GM10266 (cell line): ENCODE data around the gene BPIFB6.

Source experiments
- DNase-seq: peaks from one replicate; pipeline ENCODE4 v3.0.0; 2012; ENCODE audit errors: extremely low spot score
- TF ChIP-seq, protein P1 (sequence below): IDR thresholded peaks from 2 replicates; pipeline ENCODE4 v1.5.1; 2012; ENCODE audit warnings: mild to moderate bottlenecking, low read depth; ENCODE audit not compliant: control insufficient read depth, insufficient read depth; ENCODE audit errors: missing control alignments

Gene BPIFB6

DNA sequence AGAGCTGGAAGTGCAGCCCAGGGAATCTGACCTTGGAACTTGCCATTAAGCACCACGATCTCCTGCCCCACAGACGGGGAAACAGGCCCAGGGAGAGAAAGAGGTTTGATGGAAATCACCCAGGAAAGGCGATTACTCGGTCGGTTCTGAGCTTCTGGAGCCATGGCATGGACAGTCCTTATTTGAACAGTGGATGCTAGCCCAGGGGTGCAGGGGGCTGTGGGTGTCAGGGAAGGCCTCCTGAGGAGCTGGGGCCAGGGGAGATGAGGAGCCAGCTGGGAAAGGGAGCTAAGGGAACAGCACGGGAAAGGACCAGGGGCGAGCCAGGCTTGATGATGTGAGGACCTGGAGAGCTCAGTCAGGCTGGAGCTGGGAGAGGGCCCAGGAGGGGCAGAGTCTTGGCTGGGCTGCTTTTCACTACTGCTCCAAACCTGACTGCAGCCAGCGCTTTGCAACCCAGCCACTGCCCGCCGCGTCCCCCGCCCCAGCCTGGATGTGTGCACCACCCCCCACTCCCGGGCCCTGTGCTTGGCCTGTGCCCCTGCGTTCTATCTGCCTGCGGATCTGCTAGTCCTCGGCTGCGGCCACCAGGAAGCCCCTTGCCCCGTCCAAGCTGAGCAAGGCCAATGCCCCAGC, 45.0 kb upstream of the BPIFB6 start:
- TF ChIP-seq, protein P1, sequence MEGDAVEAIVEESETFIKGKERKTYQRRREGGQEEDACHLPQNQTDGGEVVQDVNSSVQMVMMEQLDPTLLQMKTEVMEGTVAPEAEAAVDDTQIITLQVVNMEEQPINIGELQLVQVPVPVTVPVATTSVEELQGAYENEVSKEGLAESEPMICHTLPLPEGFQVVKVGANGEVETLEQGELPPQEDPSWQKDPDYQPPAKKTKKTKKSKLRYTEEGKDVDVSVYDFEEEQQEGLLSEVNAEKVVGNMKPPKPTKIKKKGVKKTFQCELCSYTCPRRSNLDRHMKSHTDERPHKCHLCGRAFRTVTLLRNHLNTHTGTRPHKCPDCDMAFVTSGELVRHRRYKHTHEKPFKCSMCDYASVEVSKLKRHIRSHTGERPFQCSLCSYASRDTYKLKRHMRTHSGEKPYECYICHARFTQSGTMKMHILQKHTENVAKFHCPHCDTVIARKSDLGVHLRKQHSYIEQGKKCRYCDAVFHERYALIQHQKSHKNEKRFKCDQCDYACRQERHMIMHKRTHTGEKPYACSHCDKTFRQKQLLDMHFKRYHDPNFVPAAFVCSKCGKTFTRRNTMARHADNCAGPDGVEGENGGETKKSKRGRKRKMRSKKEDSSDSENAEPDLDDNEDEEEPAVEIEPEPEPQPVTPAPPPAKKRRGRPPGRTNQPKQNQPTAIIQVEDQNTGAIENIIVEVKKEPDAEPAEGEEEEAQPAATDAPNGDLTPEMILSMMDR = no peak
- no peak for DNase-seq

DNA sequence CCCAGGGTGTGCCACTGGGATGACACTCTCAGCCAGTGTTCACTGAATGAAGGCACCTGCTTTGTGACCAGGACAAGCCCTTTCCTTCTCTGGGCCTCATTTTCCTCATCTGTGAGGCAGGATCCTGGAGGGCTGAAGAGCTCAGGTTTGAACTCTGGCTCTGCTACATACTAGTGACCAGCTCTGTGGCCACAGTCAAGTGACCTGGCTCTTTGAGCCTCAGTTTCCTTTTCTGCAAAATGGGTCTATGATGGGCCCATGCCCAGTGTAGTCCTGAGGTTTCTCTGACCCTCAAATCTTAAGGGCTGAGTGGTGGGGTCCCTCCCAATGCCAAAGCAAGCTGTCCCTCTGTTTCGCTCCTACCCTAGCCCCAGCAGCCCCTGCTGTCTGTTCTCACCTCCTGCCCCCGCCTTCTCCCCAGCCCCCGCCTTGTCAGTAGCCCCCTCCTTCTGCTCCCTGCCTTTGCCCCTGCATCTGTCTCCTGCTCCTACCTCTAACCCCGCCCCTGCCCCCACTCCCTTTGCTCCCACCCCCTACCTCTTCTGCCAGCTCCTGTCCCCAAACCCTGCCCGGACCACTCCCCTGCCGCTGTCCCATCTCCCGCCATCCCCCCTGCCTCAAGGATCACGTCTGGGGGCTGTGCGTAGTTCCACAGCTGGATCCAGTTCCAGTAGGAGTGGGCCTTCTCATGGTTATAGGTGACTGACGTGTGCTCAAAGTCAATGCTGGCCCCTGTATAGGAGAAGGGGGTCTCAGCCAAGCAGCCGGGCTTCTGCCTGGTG, 44.2 kb upstream of the BPIFB6 start:
- no peak for DNase-seq
- TF ChIP-seq, protein P1 = no peak

DNA sequence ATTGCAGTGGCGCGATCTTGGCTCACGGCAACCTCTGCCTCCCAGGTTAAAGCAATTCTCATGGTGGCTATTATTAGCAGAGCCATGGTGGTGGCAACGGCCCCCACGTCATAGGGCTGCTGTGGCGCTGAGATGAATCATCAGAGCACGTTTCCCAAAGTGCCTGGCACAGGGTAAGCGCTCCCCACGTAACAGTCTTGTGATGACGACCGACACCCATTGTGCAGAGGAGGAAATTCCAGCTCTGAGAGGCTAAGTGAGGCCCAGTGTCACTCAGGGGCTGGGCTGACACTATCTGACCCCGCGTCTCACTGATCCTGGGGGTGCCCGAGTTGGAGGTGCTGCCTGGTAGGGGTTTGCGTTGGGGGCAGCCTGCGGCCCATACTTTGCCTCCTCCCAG, 43.4 kb upstream of the BPIFB6 start:
- no peak for DNase-seq
- TF ChIP-seq, protein P1 = no peak

DNA sequence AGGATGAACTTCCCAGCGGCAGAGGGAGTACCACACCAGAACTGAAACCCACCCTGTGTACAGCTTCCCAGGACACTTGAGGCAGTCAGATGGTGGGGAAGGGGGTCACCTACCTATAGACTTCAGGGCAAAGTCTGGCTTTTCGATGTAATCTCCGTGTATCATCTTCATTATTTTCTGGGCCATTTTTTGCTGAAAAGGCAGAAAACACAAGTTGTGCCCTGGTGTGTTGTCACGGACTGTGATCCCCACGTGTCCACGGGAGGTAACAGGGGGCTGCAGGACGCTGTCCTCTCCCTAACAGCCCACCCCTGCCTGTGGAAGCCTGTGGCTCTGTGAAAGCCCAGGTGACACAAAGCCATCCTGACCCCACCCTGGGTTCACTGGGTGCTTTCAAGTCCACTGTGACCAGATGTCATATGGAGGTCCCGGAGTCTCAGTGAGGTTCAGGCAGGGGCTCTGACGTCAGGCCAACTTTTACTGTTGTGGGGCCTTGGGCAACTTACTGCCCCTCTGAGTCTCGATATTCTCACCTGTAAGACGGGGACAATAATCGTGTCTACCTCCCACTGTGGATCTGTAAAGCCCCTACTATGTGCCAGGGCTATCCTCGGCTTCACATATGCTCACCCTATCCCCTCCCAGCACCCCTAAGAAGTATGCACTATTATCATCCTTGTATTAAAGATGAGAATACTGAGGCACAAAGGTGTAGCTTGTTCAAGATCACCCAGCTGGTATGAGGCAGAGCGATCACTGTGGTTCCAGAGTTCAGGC, 41.8 kb upstream of the BPIFB6 start:
- TF ChIP-seq, protein P1 = no peak
- DNase-seq = no peak

DNA sequence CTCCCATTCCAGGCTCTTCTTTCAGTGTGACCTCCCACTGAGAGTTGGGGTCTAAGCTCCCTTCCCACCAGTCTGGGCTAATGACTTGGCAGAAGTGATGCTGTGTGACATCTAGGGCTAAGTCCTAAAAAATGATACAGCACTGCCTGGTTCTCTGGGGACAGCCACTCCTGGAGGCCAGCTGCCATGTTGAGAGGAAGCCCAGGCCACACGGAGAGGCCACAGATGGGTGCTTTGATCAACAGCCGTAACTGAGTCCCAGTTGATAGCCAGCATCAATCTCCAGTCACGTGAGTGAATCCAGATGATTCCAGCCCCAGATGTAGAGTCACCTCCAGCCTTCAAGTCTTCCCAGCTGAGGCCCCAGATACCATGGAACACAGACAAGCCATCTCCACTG, 41.0 kb upstream of the BPIFB6 start:
- no peak for DNase-seq
- TF ChIP-seq, protein P1 = no peak

DNA sequence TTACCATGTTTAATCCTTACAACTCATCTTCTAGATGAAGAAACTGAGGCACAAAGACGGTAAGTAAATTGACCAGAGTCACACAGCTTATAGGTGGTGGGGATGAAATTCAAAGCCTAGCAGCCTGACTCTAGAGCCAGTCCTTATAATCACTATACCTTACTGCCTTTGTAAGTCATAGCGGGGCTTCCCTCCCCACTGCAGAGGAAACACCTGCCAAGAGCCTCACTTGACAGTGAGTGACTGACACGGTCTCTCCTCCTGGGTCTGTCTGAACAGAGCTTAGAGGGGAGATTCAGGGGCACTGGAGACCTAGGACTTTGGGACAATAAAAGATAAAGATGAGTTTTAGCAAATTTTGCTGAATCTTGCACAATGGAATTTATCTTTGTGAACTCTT, 40.1 kb upstream of the BPIFB6 start:
- no peak for DNase-seq
- TF ChIP-seq, protein P1 = no peak
